Nephron (organoid): ENCODE measurements around the gene PALD1.

Experiments used
- H3K27ac Mint-ChIP-seq, 3 experiments: 2 replicates each; pipeline ENCODE4 v1.8.0; 2020; ENCODE audit warnings: mixed read lengths in 3 of 3, mild to moderate bottlenecking in 2 of 3, moderate library complexity in 1 of 3
- H3K27me3 Mint-ChIP-seq: 2 replicates; pipeline ENCODE4 v1.8.0; 2021; ENCODE audit warnings: low read depth, mild to moderate bottlenecking, moderate library complexity, mixed read lengths
- H3K36me3 Mint-ChIP-seq: 2 replicates; pipeline ENCODE4 v1.8.0; 2020; ENCODE audit warnings: low read depth, mixed read lengths
- H3K4me1 Mint-ChIP-seq: 2 replicates; pipeline ENCODE4 v1.8.0; 2020; ENCODE audit warnings: mixed read lengths
- H3K4me3 Mint-ChIP-seq, 3 experiments: 2 replicates each; pipeline ENCODE4 v1.8.0; 2020; ENCODE audit warnings: mild to moderate bottlenecking in 3 of 3, mixed read lengths in 3 of 3, moderate library complexity in 2 of 3
- H3K9me3 Mint-ChIP-seq: 2 replicates; pipeline ENCODE4 v1.8.0; 2020; ENCODE audit warnings: mixed read lengths
- CTCF ChIP-seq, 3 experiments: fragments of 200-600 bp; sonication (generic); IDR thresholded peaks; one replicate each; pipeline ENCODE4 v1.5.0; 2021; ENCODE audit warnings: antibody characterized with exemption in 3 of 3; ENCODE audit not compliant: unreplicated experiment in 3 of 3

PALD1 gene

DNA sequence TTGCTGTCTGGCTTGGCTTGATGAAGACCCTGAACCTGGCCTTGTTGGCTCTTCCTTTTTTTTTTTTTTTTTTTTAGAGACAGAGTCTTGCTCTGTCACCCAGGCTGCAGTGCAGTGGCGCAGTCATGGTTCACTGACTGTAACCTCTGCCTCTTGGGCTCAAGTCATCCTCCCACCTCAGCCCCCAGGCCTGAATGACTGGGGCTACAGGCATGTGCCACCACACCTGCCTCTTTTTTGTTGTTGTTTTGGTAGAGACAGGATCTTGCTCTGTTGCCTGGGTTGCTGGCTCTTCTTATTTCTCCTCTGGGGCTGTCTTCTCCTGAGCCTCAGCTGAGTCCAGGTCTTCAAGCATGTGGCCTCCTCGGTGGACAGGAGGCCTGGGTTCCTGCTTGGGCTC, 79.3 kb downstream of the PALD1 start:
- peaks cover 3% of the 10 kb centered on the region for H3K27me3 Mint-ChIP-seq
- H3K4me1 Mint-ChIP-seq: peaks cover 47% of the 10 kb centered on the region
- no peaks in the 10 kb centered on the region for H3K36me3 Mint-ChIP-seq

DNA sequence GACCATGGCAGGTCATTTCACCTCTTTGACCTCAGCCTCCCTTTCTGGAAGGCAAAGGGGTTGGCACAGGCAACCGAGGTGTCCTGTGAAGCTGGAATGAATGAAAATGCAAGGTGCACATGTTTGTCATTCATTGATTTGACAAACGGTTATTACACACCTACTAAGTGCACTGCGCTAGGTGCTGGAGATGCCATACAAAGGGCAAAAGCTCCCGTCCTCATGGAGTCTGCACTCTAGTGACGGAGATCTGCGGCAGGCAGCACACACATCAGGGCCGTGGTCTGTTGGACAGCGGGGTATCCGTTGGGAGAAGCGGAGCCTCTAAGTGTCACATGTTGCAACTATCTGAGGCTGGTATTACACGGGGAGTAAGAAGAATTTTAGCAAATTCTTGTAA, 79.7 kb downstream of the PALD1 start:
- H3K27me3 Mint-ChIP-seq: peaks cover 3% of the 10 kb centered on the region

More for the DNA sequence above, 79.3 kb downstream of the PALD1 start:
- Mint-ChIP-seq H3K4me3 (no peak overlapping the region), H3K27ac (no peak overlapping the region), H3K9me3 (no peaks in the 10 kb centered on the region)
- TF ChIP-seq CTCF (IDR thresholded peaks at IDR 0.05; ENCODE audit: unreplicated experiment in 3 of 3): no peak

DNA sequence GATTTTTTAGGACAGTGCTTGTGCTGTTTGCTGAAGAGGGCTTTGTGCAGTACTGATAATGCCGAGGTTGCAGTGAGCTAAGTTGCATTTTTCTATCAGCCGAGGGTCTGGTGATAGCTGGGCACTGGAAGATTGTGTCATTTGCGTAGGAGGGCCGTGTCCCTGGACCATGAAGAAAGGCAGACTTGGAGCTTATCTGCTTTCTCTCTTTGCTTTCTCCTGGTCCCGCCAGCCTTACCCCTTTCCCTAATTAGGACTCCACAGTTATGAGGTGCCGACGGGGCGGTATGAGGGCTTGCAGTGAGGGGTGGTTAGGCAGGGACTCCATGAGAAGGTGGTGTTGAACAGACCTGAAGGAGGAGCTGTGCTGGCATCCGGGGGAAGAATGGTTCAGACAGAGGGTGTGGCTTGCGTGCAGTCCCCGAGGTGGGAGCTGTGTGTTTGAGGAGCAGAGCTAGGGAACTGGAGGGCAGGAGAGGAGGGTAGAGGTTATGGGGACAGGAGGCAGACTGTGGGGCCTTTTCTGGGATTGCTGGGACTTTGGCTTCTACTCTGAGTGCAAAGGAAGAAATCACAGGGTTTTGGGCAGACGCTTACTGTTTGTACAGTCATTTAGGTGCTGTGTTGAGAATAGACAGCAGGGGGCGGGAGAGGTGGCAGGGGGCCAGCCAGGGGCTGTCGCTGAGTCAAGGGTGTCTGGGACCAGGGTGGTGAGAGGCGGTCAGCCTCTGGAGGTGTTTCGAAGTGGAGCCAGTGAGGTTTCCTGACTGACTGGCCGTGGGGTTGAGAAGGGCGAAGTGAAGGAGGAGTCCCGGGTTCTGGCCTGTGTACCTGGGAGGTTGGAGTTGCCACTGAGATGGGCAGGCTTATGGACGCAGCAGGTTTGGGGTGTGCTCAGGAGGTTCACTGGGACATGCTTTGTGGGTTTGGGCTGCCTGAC, 80.6 kb downstream of the PALD1 start:
- peaks cover 3% of the 10 kb centered on the region for H3K27me3 Mint-ChIP-seq
- peak; percentile 33 to 53 (median 46) for TF ChIP-seq CTCF (IDR thresholded peaks at IDR 0.05; ENCODE audit: unreplicated experiment in 3 of 3)
- no peaks in the 10 kb centered on the region for H3K9me3 Mint-ChIP-seq
- H3K4me1 Mint-ChIP-seq: peaks cover 50% of the 10 kb centered on the region
- no peaks in the 10 kb centered on the region for H3K36me3 Mint-ChIP-seq
- peak overlapping the region; percentile 6 to 51 (median 21) for H3K27ac Mint-ChIP-seq
- H3K4me3 Mint-ChIP-seq: peak overlapping the region in 2 of 3 experiments; percentile 3 to 9

More for the DNA sequence above, 79.7 kb downstream of the PALD1 start:
- Mint-ChIP-seq H3K4me1 (peaks cover 47% of the 10 kb centered on the region), H3K27ac (peak overlapping the region in 2 of 3 experiments; percentile 21 to 51), H3K9me3 (no peaks in the 10 kb centered on the region), H3K4me3 (no peak overlapping the region), H3K36me3 (no peaks in the 10 kb centered on the region)
- TF ChIP-seq CTCF (IDR thresholded peaks at IDR 0.05; ENCODE audit: unreplicated experiment in 3 of 3): no peak

DNA sequence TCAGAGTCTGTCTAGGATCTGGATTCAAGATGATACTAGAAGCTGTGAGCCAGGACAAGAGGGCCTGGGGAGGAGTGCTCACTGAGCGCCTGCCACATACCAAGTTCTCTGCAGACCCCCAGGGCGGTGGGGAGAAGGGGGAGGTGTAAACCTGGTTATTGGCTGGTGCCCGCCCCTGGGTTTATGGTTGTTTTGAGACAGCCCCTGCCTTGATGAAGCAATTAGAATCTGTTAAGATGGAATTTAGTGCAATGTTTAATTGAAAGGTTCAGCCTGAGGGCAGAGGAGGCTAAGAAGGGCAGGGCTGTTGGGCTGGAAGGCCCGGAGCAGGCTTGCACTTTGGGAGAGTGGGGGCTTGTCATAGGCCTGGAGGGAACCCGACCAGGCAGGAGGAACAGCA, 81.3 kb downstream of the PALD1 start:
- Mint-ChIP-seq H3K4me1 (peaks cover 50% of the 10 kb centered on the region), H3K36me3 (no peaks in the 10 kb centered on the region), H3K27ac (peak overlapping the region in 2 of 3 experiments; percentile 17 to 51), H3K27me3 (peaks cover 3% of the 10 kb centered on the region), H3K9me3 (no peaks in the 10 kb centered on the region), H3K4me3 (no peak overlapping the region)
- no peak for TF ChIP-seq CTCF (IDR thresholded peaks at IDR 0.05; ENCODE audit: unreplicated experiment in 3 of 3)

- no peak overlapping the region for H3K4me3 Mint-ChIP-seq
Measured at GRCh38 chr10:70560511-70560941, 82.0 kb downstream of the PALD1 start.

More at GRCh38 chr10:70560511-70560941, 82.0 kb downstream of the PALD1 start:
- Mint-ChIP-seq H3K9me3 (no peaks in the 10 kb centered on the region), H3K27ac (peak overlapping the region in 2 of 3 experiments; percentile 51 to 87), H3K4me1 (peaks cover 50% of the 10 kb centered on the region), H3K36me3 (no peaks in the 10 kb centered on the region), H3K27me3 (peaks cover 3% of the 10 kb centered on the region)
- no peak for TF ChIP-seq CTCF (IDR thresholded peaks at IDR 0.05; ENCODE audit: unreplicated experiment in 3 of 3)
